ENCODE results near the gene PET100.

The PET100 gene

DNA sequence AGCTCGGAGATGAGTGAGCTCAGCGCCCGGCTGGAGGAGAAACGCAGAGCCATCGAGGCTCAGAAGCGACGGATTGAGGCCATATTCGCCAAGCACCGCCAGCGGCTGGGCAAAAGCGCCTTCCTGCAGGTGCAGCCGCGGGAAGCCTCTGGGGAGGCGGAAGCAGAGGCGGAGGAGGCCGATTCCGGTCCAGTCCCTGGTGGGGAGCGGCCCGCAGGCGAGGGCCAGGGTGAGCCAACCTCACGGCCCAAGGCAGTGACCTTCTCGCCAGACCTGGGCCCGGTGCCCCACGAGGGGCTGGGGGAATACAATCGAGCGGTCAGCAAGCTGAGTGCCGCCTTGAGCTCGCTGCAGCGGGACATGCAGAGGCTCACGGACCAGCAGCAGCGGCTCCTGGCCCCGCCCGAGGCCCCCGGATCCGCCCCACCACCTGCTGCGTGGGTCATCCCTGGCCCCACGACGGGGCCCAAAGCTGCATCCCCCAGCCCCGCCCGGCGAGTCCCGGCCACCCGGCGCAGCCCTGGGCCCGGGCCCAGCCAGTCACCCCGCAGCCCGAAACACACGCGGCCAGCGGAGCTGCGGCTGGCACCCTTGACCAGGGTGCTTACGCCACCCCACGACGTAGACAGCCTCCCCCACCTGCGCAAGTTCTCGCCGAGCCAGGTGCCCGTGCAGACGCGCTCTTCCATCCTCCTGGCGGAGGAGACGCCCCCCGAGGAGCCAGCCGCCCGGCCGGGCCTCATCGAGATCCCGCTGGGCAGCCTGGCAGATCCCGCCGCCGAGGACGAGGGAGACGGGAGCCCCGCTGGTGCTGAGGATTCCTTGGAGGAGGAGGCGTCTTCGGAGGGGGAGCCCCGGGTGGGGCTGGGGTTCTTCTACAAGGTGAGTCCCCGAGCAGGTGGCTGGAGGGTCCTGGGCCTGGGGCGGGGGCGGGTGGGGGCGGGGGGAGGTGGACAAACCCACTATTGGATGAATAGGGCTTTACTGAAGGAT lies 17.0 kb upstream of the PET100 start:
- DNase-seq: no peak

DNA sequence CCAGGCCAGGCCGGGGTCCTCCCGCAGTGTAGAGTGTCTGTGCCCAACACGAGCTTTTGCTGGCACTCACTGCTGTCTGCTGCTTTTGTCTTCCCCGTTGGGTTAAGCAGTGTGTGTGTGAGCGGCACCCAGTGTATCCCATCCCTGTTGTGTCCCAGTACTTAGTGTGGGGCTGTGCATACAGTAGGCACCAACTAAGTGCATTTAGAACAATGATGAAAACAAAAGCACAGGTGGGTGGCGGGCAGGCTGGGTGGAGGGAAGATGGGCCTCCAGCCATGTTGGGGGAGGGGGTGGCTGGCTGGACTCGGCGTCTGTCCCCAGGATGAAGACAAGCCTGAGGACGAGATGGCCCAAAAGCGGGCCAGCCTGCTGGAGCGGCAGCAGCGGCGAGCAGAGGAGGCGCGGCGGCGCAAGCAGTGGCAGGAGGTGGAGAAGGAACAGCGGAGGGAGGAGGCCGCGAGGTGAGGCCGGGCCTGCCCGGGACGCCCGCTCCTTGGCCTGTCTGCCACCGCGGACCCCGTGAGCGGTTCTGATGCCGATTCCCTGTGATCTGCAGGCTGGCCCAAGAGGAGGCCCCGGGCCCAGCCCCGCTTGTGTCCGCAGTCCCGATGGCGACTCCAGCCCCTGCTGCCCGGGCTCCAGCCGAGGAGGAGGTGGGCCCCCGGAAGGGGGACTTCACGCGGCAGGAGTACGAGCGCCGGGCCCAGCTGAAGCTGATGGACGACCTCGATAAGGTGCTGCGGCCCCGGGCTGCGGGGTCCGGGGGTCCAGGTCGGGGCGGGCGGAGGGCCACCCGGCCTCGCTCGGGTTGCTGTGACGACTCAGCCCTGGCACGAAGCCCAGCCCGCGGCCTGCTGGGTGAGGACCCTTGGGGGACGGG lies 14.5 kb upstream of the PET100 start:
- no peak for DNase-seq

DNA sequence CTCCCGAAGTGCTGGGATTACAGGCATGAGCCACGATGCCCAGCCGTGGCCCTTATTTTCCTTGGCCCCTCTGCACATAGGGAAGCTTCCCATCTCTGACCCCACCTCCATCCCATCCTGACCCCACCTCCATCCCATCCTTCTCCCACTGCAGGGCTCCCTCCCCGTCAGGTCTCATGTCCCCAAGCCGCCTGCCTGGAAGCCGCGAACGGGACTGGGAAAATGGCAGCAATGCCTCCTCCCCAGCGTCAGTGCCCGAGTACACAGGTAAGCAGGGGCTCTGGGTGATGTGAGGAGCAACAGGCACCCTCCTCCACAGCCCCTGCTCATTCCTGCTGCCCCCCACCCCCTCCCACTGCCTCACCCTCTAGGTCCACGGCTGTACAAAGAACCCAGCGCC lies 12.4 kb upstream of the PET100 start:
- DNase-seq: no peak

DNA sequence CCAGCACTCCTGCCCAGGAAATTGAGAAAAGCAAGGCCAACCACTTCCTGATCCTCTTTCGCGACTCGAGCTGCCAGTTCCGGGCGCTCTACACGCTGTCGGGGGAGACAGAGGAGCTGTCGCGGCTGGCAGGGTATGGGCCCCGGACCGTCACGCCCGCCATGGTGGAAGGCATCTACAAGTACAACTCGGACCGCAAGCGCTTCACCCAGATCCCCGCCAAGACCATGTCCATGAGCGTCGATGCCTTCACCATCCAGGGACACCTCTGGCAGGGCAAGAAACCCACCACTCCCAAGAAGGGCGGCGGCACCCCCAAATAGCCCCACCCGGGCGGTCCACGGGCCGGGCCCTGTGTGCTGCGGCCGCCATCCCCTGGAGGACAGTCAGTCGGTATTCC lies 11.9 kb upstream of the PET100 start:
- no peak for DNase-seq

DNA sequence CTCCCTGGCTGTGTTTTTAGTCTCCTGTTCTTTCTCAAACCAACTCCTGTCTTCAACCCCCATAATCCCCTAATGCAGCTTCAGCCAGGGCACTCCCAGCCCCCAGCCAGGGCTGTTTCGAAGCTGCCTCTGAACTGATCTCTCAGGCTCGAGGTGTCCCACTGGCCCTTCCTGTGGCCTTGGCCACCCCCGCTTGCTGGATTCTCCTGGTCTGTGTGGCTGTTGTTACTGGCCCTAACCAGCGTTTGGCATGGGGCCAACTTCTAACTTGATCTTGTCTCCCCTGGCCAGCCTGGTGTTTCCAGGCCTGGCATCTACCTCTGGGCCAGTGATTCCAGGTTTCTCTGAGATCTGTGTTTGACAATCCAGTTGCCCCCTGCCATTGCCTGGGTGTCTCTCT lies 11.2 kb upstream of the PET100 start:
- DNase-seq: no peak

DNA sequence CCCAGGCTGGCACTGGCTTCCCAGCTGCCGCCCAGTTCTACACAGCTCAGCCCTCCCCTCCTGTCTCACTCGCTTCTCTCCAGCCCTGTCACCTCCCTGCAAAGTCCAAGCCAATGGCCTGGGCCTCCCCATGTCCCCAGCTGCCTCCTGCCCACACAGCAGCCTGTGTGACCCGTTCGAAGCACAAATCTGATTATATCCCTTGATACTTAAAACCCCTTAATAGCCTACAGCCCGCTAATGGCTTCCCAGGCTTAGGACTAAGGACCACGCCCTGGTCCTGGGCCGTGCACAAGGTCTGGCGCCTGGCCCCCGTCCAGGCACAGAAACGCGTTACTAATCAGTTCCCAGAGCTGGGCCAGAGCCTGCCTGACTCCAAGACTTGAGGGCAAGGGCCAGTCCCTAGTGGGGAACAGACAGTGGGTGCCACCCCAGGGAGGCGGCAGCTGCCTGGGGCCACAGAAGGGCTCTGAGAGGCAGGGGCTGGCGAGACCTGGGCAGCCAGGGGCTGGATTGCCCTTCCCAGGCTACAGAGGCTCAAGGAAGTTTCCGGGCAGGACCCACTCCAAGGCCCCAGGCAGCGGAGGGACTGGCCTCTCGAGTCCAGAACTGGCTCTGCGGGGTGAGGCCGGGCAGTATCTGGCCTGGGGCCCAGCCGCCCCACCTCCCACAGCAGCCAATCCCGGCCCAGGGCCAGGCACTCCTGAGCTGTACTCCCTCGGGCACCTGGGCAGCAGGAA lies 10.7 kb upstream of the PET100 start:
- no peak for DNase-seq

DNA sequence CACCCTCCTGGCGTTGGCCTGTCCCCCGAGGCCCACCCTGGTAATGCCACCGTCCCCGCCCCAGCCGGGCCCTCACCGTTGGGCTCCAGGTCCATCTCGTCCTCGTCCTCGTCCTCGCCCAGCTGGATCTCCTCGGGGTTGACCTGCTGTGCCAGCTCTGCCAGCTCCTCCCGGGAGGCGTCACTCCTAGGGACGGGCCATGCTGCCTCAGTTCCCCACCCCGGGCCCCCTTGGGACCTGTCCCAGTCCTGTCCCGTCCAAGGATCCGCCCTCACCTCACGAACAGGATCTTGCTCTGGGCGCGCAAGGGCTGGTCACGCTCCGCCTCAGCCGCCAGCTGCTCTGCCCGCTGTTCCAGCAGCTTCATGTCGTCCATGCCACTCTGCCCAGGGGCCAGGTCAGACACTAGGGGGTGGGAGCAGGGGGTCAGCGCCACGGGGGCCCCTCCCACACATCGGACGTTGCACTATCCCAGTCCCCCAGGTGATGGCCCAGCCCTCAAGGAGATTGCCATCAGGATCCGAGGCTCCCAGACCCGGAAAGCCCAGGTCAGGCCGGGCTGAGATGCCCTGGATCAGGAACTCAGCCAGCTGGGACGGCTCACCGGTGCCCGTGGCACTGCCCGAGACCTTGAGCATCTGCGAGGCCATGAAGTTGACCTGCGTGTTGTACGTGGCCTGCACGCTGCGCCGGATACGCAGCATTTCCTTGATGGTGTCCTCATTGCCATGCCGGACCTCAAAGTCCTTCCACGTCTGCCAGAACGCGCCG lies 9.7 kb upstream of the PET100 start:
- DNase-seq: no peak

DNA sequence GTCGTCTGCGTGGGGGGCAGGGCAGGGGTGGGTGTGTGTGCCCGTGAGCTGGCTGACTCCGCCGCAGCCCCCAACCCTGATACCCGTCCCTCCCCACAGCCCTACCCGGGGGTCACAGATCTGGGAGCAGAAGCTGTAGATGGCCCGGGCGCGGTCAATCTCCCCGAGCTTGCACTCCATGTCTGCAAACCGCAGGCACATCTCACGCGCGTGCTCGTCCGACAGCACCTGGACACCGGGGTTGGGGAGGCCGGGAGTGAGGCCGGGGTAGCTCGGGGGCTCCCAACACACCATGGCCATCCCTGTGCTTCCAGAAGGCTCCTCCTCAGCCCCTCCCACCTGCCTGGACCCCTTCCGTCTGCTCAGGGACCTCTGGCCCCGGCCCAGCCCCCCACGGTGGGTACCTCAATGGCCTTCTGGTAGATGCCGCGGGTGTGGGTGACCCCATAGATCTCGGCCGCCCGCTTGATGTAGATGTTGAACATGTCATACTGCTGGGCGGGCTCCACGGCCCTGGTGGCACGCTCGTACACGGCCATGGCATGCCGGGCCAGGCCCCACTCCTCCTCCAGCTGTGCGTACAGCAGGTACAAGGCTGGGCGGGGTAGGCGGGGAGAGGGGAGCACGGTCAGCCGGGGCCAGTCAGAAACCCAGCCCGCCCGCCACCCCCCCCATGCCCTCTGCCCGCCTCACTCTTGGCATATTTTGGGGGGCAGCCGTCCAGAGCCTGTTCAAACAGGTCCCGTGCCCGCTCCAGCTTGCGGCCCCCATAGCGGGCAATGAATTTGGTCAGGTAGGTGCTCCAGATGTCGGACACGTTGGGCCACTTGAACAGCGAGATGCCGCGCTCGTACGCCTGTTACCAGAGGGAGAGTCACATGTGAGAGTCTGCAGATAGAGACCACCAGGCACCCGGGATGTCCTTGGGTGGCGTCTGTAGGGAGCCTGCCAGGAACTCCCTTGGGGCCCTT lies 8.9 kb upstream of the PET100 start:
- DNase-seq: no peak

DNA sequence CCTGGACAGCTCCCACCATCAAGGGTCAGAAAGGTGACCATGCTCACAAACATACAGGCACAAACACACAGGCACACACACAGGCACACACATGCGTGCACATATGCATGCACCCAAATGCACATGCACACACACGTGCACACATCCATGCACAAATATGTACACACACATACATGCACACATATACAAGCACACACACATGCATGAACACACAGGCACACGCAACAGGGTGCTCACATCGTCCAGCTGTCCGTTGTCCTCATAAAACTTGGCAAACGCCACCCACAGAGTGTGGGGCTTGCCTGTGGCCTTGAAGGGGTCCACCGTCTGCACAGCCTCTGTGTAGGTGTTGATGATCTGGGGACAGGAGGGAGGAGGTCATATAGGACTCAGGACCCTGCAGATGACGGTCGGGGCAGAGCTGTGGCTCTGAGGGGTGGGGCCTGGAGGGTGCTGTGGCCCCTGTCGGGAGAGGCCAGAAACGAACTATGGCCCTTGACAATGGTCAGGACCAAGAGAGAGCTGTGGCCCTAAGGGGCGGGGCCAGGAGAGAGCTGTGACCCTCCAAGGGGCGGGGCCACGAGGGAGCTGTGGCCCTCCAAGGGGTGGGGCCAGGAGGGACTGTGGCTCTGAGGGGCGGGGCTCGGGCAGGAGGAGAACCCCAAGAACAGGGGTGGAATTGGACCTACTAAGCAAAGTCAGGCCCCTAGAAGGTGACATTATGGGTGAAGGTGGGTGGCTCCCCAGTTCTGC lies 6.5 kb upstream of the PET100 start:
- no peak for DNase-seq

DNA sequence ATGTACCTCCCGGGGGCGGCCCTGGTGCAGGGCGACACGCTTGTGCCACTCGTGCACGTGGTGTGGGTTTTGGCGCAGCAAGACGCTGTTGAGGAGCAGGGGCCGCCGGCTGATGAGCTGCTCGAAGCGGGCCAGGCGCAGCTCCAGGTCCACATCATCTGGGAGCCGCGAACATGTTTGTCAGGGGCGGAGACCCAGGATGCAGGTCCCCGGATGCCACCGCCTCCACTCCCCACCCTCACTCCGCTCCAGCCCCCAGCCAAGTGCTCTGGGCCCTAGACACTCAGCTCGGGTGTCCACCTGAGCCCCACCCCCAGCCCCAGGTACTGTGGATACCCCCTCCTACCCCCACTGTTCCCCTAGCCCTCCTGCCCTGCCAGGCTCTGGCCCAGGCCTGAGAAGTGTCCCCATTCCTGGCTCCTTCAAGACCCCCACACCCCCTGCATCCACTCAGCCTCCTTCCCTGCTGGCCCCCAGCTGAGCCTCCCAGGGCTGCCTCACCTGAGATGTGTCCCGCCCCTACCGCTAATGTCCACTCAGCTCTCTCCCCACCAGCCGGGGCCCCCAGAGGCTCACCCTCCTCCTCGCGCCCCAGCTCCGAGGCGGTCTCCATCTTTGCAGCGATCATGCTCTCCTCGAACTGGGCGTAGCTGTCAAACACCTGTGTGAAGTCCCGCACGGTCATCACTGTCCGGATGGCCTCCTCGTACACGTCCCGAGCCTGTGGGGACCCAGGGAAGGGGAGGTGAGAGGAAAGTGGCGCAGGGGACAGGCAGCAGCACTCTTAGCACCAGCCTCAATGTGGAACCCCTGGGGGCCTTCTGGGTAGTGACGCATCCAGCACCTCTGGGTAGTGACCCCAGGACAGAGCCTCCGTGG lies 5.6 kb upstream of the PET100 start:
- DNase-seq: no peak

DNA sequence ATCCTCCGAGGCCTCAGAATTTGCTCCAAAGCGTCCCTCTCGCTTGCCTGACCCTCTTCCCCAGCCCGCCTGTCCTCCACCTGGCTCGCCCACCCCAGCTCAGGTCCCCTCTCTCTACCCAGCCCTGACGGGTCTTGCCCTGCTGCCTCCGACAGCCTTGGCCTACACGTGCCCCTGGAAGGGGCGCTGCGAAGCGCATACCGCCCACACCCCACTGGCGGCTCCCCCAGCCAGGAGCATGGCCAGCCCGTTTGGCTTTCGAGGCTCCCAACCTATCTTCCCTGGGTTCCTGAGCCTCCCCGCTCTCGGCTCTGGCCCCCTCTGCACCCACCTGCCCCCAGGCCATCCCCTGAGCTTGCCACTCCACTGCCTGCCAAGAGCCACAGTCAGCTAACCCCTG lies 4.8 kb upstream of the PET100 start:
- no peak for DNase-seq

DNA sequence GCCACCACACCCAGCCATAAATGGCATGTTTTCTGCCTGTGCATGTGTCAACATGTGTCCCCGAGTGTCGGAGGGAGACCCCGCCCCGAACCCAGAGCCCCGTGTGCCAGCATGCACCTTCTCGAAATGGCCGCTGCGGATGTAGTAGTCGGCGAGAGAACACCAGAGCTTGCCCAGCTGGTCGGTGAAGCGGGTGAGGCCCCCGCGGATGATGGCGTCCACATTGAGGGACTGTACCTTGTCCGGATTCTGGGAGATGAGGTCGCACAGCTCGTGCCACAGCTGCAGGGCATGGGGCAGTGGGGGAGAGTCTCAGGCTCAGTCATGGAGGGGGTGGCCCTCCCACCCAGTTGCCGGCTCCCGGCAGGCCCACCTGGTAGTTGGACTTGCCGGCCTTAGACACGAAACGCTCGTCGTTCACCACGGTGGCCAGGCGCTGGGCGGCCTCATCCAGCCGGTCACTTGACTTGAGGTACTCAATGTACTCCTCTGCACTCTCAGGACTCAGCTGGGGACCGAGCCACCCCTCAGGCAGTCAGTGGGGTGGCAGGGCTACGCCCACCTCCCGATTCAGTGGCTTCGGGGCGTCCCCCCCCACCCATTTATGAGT lies 3.7 kb upstream of the PET100 start:
- no peak for DNase-seq

DNA sequence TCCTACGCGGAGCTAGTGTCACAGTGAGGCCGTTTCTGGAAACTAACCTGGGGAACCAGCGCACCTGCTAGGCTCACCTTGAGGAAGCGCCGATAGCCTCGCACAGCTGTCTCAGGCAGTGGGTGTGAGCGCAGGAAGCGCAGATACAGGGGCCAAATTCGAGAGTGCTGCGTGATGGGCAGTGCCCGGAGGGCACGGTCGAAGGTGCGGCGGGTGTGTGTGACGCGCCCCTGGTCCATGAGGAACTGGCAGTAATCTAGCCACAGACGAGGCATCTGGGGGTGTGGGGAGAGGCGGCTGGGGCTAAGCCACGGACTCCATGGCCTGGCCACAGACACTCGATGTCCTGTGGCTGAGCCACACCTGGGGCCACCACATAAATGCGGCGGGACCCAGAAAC lies 2.4 kb upstream of the PET100 start:
- DNase-seq: no peak

DNA sequence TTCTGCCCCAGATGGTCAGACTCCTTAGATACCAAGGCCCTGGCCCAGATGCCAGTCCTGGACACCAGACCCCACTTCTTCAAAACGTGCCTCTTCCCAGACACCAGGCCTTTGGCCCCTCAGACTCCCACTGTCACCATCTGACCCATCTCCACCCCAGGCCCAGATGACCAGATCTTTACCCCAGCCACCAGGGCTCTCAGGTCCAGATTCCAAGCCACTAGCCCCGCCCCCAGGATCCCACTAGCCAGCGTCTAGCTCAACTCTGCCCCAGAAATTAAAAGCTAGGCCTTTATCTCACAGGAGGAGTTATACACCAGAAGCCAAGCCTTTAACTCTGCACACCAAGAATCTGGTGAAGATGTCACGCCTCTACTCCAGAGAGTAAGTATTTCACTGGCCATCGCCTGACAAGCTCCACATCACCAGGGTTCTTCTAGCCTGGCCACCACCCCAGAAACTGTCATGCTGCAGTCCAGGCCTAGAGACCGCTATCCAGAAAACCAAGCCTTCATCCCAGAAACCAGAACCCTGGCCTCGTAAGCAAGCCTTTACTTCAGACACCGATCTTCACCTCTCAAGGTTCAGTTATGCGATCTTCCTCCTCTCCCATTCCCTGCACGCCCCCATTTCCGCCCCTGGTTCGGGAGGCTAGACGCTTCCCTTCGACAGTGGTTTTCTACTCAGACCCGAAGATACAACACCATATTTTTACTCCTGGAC lies 843 bp upstream of the PET100 start:
- no peak for DNase-seq

DNA sequence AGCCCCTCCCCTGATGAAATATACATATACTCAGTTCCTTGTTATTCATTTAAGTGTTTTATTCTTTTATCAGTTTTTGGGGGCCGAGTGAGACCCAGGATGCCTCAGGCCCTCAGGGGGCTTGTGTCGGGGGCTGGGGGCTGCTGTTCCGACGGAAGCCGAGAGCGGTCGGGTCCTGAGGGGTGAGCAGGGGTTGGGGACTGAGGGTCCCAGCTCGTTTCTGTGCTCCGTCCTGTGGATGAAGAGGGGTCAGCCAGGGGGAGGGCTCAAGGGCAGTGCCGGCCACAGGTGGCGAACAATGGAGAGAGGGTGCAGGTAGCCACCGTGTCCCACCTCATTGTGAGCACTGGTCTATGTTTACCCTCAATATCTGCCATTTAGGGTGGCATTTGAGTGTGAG lies 2.0 kb downstream of the PET100 start:
- no peak for DNase-seq

DNA sequence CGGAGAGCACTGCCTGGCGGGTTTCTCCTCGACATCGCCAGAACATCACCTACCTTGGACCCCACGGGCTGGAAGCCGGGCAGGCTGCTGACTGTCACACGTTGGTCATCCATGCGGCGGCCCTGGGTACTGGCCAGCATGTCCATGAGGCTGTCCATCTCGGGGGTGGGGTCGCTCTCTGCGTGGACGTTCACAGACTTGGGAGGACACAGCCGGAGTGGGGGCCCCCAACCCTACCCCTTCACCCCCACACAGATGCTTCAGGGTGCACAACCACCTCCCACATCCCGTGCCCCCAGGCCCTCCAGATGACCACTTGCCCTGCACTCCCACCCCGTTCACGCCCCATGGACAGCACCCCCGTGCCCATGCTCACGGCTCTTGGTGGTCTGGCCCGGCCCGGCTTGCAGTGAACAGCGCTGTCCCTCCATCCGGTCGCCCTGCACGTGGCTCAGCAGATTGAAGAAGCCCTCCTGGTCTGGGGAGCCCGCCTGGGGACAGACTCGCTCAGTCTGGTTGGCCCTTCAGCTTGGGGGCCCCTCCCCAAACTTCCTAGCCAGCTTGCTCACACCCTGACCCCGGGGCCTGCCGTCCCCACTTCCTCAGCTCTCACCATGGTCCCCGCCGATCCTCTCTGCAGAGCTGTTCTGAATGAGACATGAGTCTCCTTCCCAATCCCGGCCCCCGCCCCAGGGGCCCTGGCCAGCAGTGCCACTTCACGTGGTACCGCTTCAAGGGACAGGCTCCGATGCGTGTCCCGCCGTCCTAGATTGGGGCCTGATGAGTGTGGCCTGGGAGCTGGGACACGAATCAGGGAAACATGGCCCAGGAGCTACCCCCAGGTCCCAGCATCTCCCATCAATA lies 3.0 kb downstream of the PET100 start:
- no peak for DNase-seq

DNA sequence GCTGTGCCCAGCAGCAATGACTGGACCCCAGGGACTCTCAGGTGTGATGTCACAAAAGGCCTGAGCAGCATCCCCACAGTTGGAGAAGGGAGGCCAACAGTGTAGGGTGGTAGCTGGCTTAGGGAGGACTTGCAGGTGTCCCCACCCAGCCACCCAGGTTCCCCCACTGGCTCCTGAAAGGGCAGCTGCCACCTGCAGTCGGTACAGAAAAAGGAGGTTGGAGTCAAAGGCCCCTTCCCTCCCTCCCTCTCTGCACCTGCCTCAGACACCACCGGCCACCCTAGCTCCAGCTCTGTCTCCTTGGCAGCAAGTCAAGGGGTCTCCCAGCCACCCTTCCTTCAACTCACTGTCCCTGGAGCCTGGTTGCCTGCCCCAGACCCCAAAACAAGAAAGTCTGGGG lies 4.1 kb downstream of the PET100 start, which contains the start of gene PCP2:
Gene PCP2, minus strand, starts transcription at position 22 of the 400 bp plus-strand sequence. CDS start 262 bp downstream, outside the sequence.
- DNase-seq: no peak

Measured in CD4-positive, alpha-beta T cell treated with Interleukin-4 for 4 hours (primary cell).